ENCODE results near the gene PTPRM.

DNA sequence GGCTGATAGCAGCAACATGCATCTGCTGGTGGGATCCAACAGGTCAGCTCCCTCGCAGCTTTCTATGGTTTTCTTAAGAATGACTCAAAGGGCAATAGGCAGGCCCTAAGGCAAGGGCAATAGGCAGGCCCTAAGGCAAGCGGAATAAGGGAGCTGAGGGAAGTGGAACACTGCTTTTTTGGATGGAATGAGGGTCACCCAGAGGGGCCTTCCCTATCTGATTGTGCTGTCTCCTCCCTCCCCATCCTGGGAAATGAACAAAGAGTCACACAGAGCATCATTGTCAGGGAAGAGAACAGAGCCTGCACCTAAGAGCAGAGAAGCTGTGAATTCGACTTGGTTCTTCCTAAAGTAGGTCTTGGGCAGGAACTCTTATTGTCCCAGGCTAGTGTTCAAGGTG lies 43.3 kb upstream of the PTPRM start:
- TF ChIP-seq POLR2A (IDR thresholded peaks at IDR 0.05) (no peak), POLR2AphosphoS5 (IDR thresholded peaks at IDR 0.05) (no peak), EP300 (IDR thresholded peaks at IDR 0.05; ENCODE audit: low read depth) (no peak)
- TF ChIP-seq, protein P1, sequence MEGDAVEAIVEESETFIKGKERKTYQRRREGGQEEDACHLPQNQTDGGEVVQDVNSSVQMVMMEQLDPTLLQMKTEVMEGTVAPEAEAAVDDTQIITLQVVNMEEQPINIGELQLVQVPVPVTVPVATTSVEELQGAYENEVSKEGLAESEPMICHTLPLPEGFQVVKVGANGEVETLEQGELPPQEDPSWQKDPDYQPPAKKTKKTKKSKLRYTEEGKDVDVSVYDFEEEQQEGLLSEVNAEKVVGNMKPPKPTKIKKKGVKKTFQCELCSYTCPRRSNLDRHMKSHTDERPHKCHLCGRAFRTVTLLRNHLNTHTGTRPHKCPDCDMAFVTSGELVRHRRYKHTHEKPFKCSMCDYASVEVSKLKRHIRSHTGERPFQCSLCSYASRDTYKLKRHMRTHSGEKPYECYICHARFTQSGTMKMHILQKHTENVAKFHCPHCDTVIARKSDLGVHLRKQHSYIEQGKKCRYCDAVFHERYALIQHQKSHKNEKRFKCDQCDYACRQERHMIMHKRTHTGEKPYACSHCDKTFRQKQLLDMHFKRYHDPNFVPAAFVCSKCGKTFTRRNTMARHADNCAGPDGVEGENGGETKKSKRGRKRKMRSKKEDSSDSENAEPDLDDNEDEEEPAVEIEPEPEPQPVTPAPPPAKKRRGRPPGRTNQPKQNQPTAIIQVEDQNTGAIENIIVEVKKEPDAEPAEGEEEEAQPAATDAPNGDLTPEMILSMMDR (IDR thresholded peaks at IDR 0.05): no peak
